Osteoblast (primary cell): ENCODE measurements around the gene ELAVL3. TPM values are rescaled to one million over a fixed set of nuclear protein-coding genes. Genes with fewer than 3 reads are reported as not detected.

ENCODE experiments used
- DNase-seq: peaks from one replicate; pipeline ENCODE4 v3.0.0; 2011; ENCODE audit warnings: low spot score, mixed read lengths; ENCODE audit not compliant: insufficient read length; ENCODE audit errors: missing footprints
- H2AFZ ChIP-seq: 2 replicates; pipeline ENCODE4 v1.6.0; 2011; ENCODE audit warnings: mild to moderate bottlenecking, low read length
- H3K27ac ChIP-seq: 2 replicates; pipeline ENCODE4 v1.5.1; 2011; ENCODE audit warnings: mild to moderate bottlenecking, low read depth, low read length, moderate library complexity
- H3K27me3 ChIP-seq: 2 replicates; pipeline ENCODE4 v1.6.0; 2012; ENCODE audit warnings: mild to moderate bottlenecking, control low read depth, inconsistent platforms, low read length, moderate library complexity; ENCODE audit not compliant: insufficient read depth
- H3K36me3 ChIP-seq: 2 replicates; pipeline ENCODE4 v1.5.1; 2011; ENCODE audit warnings: mild to moderate bottlenecking, low read length, control low read depth, moderate library complexity; ENCODE audit not compliant: insufficient read depth
- H3K4me1 ChIP-seq: 2 replicates; pipeline ENCODE4 v1.5.1; 2011; ENCODE audit warnings: mild to moderate bottlenecking, low read length, control low read depth, moderate library complexity; ENCODE audit not compliant: insufficient read depth
- H3K4me2 ChIP-seq: 2 replicates; pipeline ENCODE4 v1.6.0; 2011; ENCODE audit warnings: mild to moderate bottlenecking, low read length; ENCODE audit not compliant: insufficient read depth
- H3K4me3 ChIP-seq: fragments of 200-600 bp; sonication (generic); 3 replicates; pipeline ENCODE4 v1.5.1; 2012; ENCODE audit warnings: mild to moderate bottlenecking, low read length, inconsistent platforms; ENCODE audit not compliant: insufficient read depth
- H3K79me2 ChIP-seq: 2 replicates; pipeline ENCODE4 v1.6.0; 2012; ENCODE audit warnings: mild to moderate bottlenecking, low read length, control low read depth, inconsistent platforms; ENCODE audit not compliant: insufficient read depth
- H3K9me3 ChIP-seq: 2 replicates; pipeline ENCODE4 v1.5.1; 2011; ENCODE audit warnings: low read depth, low read length, control low read depth
- H4K20me1 ChIP-seq: 2 replicates; pipeline ENCODE4 v1.6.0; 2012; ENCODE audit warnings: mild to moderate bottlenecking, low read length, control low read depth; ENCODE audit not compliant: insufficient read depth
- CTCF ChIP-seq: IDR thresholded peaks from 2 replicates; pipeline ENCODE4 v1.5.1; 2011; ENCODE audit warnings: mild to moderate bottlenecking, low read depth, low read length, moderate library complexity; ENCODE audit errors: extremely low read depth
- total RNA-seq: library from RNA; depleted of rRNA; stranded (reverse); fragments of >200 nt; gene quantifications from 2 replicates; pipeline ENCODE4 v1.2.3, GENCODE V29; 2012

The ELAVL3 gene
- total RNA-seq, 1 donor, result 0.72 TPM

GRCh38 chr19:11504502-11505031 lies 23.7 kb upstream of the ELAVL3 start:
- H3K4me2 ChIP-seq, result peak overlapping the region; percentile 94
- DNase-seq, result peak; percentile 80
- H4K20me1 ChIP-seq, result peaks cover 2% of the 10 kb centered on the region
- peak overlapping the region; percentile 58 for H2AFZ ChIP-seq
- no peak overlapping the region for H3K27ac ChIP-seq
- H3K4me3 ChIP-seq, result peak overlapping the region; percentile 88
- no peaks in the 10 kb centered on the region for H3K79me2 ChIP-seq
- H3K4me1 ChIP-seq, result peaks cover 6% of the 10 kb centered on the region
- H3K36me3 ChIP-seq, result no peaks in the 10 kb centered on the region
- no peaks in the 10 kb centered on the region for H3K27me3 ChIP-seq
- H3K9me3 ChIP-seq, result no peaks in the 10 kb centered on the region
- TF ChIP-seq CTCF, result no peak

DNA sequence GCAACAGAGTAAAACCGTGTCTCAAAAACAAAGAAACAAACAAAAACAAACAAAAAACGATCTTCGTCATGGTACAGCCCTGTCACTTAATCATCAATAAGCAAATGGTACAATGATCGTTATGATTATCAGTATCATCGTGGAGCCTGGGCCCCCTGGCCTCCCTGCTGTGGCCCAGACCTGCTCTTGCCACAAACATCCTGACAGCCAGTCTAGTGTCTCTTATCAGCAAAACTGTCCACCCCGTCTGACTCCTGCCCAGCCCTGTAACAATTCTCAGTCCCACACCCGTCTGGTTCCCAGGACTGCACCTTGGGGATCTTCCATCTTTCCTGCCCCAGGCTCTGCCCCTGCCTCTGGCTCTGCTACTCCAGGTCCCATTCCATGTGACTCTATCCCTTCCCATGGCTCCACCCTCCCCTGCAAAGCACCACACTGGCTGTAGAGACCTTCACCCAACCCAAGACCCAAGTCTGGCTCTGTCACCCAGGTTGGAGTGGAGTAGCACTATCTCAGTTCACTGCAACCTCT lies 19.1 kb upstream of the ELAVL3 start:
- Histone ChIP-seq H3K9me3 (no peaks in the 10 kb centered on the region), H3K4me3 (no peak overlapping the region), H3K4me1 (peaks cover 5% of the 10 kb centered on the region), H3K27me3 (no peaks in the 10 kb centered on the region), H3K4me2 (no peak overlapping the region), H3K36me3 (peaks cover 2% of the 10 kb centered on the region), H3K27ac (no peak overlapping the region), H4K20me1 (peaks cover 2% of the 10 kb centered on the region), H2AFZ (no peak overlapping the region), H3K79me2 (no peaks in the 10 kb centered on the region)
- peak; percentile 70 for DNase-seq
- TF ChIP-seq CTCF, result no peak

GRCh38 chr19:11499220-11499726 lies 18.4 kb upstream of the ELAVL3 start:
- no peak for TF ChIP-seq CTCF
- Histone ChIP-seq H4K20me1 (peaks cover 2% of the 10 kb centered on the region), H3K79me2 (no peaks in the 10 kb centered on the region), H3K9me3 (no peaks in the 10 kb centered on the region), H2AFZ (no peak overlapping the region), H3K36me3 (peaks cover 2% of the 10 kb centered on the region), H3K4me3 (no peak overlapping the region), H3K27ac (no peak overlapping the region), H3K4me2 (no peak overlapping the region), H3K27me3 (no peaks in the 10 kb centered on the region), H3K4me1 (peaks cover 5% of the 10 kb centered on the region)
- DNase-seq, result no peak

DNA sequence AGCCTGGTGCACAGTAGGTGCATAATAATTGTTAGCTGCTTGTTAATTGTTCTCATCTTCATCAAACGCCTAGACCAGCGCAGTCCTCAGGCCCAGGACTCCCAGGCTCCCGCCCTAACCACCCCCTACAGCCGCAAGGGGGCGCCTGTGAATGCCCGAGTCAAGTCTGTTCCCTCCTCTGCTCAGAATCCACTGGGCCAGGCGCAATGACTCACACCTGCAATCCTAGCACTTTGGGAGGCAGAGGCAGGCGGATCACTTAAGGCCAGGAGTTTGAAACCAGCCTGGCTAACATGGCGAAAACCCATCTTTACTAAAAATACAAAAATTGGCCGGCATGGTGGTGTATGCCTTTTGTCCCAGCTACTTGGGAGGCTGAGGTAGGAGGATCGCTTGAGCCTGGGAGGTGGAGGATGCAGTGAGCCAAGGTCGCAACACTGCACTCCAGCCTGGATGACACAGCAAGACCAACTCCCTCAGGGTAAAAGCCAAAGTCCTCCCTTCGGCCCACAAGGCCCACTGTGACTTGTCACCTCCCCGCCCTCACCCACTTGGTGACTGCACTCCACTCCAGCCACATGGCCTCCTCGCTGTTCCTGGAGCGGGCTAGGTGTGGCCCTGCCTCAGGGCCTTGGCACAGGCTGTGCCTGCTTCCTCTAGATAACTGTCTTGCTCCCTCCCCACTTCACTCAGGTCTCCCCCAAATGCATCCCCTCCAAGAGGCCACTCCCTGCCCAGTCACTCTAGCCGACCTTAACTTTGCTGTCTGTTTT lies 15.7 kb upstream of the ELAVL3 start:
- no peak overlapping the region for H3K4me3 ChIP-seq
- H3K4me2 ChIP-seq, result no peak overlapping the region
- DNase-seq, result peak; percentile 98
- H4K20me1 ChIP-seq, result peaks cover 2% of the 10 kb centered on the region
- TF ChIP-seq CTCF, result peak; percentile 82
- no peak overlapping the region for H2AFZ ChIP-seq
- H3K9me3 ChIP-seq, result no peaks in the 10 kb centered on the region
- peak overlapping the region; percentile 51 for H3K27ac ChIP-seq
- peaks cover 5% of the 10 kb centered on the region for H3K4me1 ChIP-seq
- H3K79me2 ChIP-seq, result no peaks in the 10 kb centered on the region
- no peaks in the 10 kb centered on the region for H3K27me3 ChIP-seq
- H3K36me3 ChIP-seq, result peaks cover 2% of the 10 kb centered on the region
